ENCODE results near the gene NRP1. TPM values are rescaled to one million over a fixed set of nuclear protein-coding genes. Genes with fewer than 3 reads are reported as not detected.

Gene NRP1
- total and polyA plus RNA-seq, 4 donors = 14.6 to 55.6 (median 37.8) TPM

GRCh38 chr10:33267708-33268107, 66.8 kb downstream of the NRP1 start:
- Histone ChIP-seq H3K9ac (ENCODE audit: low read depth in 1 of 2, low read length in 2 of 2) (no peak overlapping the region), H3K4me3 (ENCODE audit: low read depth in 1 of 3, low read length in 3 of 3) (no peak overlapping the region), H3K27ac (ENCODE audit: low read depth in 1 of 2, low read length in 2 of 2) (no peak overlapping the region), H3K27me3 (ENCODE audit: control insufficient read depth in 4 of 4, insufficient read depth in 4 of 4, low read length in 3 of 4) (no peaks in the 10 kb centered on the region), H3K36me3 (ENCODE audit: control insufficient read depth in 4 of 4, insufficient read depth in 3 of 4, low read depth in 1 of 4, low read length in 3 of 4) (peaks cover 2 to 8% (median 6%) of the 10 kb centered on the region in 4 donors), H3K4me1 (ENCODE audit: control insufficient read depth in 4 of 4, insufficient read depth in 4 of 4, low read length in 3 of 4) (peaks cover 6 to 25% (median 7%) of the 10 kb centered on the region in 4 donors), H3K9me3 (ENCODE audit: control insufficient read depth in 4 of 4, low read length in 3 of 4) (no peaks in the 10 kb centered on the region)
- DNase-seq (ENCODE audit: low spot score) = no peak
- WGBS = 80% methylated on average over 5 of the region's 5 CpGs
- TF ChIP-seq HNF4G (IDR thresholded peaks at IDR 0.05) = no peak
- peak; percentile 39 for TF ChIP-seq NR2F2 (IDR thresholded peaks at IDR 0.05)
- TF ChIP-seq RXRA (IDR thresholded peaks at IDR 0.05) = peak in 1 of 2 donors; percentile 21

GRCh38 chr10:33265621-33266020, 68.8 kb downstream of the NRP1 start:
- Histone ChIP-seq H3K27me3 (ENCODE audit: control insufficient read depth in 4 of 4, insufficient read depth in 4 of 4, low read length in 3 of 4) (no peaks in the 10 kb centered on the region), H3K4me1 (ENCODE audit: control insufficient read depth in 4 of 4, insufficient read depth in 4 of 4, low read length in 3 of 4) (peaks cover 6 to 34% (median 7%) of the 10 kb centered on the region in 4 donors), H3K4me3 (ENCODE audit: low read depth in 1 of 3, low read length in 3 of 3) (no peak overlapping the region), H3K9me3 (ENCODE audit: control insufficient read depth in 4 of 4, low read length in 3 of 4) (no peaks in the 10 kb centered on the region), H3K27ac (ENCODE audit: low read depth in 1 of 2, low read length in 2 of 2) (peak overlapping the region; percentile 52 to 66), H3K36me3 (ENCODE audit: control insufficient read depth in 4 of 4, insufficient read depth in 3 of 4, low read depth in 1 of 4, low read length in 3 of 4) (peaks cover 2 to 8% (median 6%) of the 10 kb centered on the region in 4 donors), H3K9ac (ENCODE audit: low read depth in 1 of 2, low read length in 2 of 2) (no peak overlapping the region)
- 37% methylated on average over 4 of the region's 4 CpGs for WGBS
- no peak for DNase-seq (ENCODE audit: low spot score)
- TF ChIP-seq HNF4A (conservative IDR thresholded peaks at IDR 0.05) (peak in 1 of 2 donors; percentile 20), CTCF (IDR thresholded peaks at IDR 0.05; ENCODE audit: low read depth, low read length, missing input control) (no peak), RXRA (IDR thresholded peaks at IDR 0.05) (peak in 1 of 2 donors; percentile 29), TAF1 (conservative IDR thresholded peaks at IDR 0.05) (no peak), MAX (IDR thresholded peaks at IDR 0.05) (no peak), JUND (IDR thresholded peaks at IDR 0.05) (peak in 1 of 2 donors; percentile 10), YY1 (IDR thresholded peaks at IDR 0.05) (peak; percentile 20)

GRCh38 chr10:33263453-33263852, 71.0 kb downstream of the NRP1 start:
- 76% methylated on average over 4 of the region's 4 CpGs for WGBS
- Histone ChIP-seq H3K36me3 (ENCODE audit: control insufficient read depth in 4 of 4, insufficient read depth in 3 of 4, low read depth in 1 of 4, low read length in 3 of 4) (peaks cover 0 to 7% (median 2%) of the 10 kb centered on the region in 4 donors), H3K27ac (ENCODE audit: low read depth in 1 of 2, low read length in 2 of 2) (peak overlapping the region; percentile 66 to 72), H3K9ac (ENCODE audit: low read depth in 1 of 2, low read length in 2 of 2) (no peak overlapping the region), H3K9me3 (ENCODE audit: control insufficient read depth in 4 of 4, low read length in 3 of 4) (no peaks in the 10 kb centered on the region), H3K4me1 (ENCODE audit: control insufficient read depth in 4 of 4, insufficient read depth in 4 of 4, low read length in 3 of 4) (peaks cover 6 to 38% (median 13%) of the 10 kb centered on the region in 4 donors), H3K27me3 (ENCODE audit: control insufficient read depth in 4 of 4, insufficient read depth in 4 of 4, low read length in 3 of 4) (no peaks in the 10 kb centered on the region), H3K4me3 (ENCODE audit: low read depth in 1 of 3, low read length in 3 of 3) (no peak overlapping the region)
- DNase-seq (ENCODE audit: low spot score) = no peak
- no peak for TF ChIP-seq ZBTB33 (IDR thresholded peaks at IDR 0.05)
- no peak for TF ChIP-seq SP1 (IDR thresholded peaks at IDR 0.05)
- no peak for TF ChIP-seq CTCF (IDR thresholded peaks at IDR 0.05; ENCODE audit: low read depth, low read length, missing input control)
- TF ChIP-seq JUND (IDR thresholded peaks at IDR 0.05) = no peak
- TF ChIP-seq ATF3 (IDR thresholded peaks at IDR 0.05) = no peak
- TF ChIP-seq REST (IDR thresholded peaks at IDR 0.05) = no peak
- TF ChIP-seq TAF1 (conservative IDR thresholded peaks at IDR 0.05) = no peak
- TF ChIP-seq FOXA2 (IDR thresholded peaks at IDR 0.05) = no peak
- no peak for TF ChIP-seq MAX (IDR thresholded peaks at IDR 0.05)
- no peak for TF ChIP-seq EGR1 (IDR thresholded peaks at IDR 0.05; ENCODE audit: low read depth in 2 of 2)
- no peak for TF ChIP-seq NR2F2 (IDR thresholded peaks at IDR 0.05)
- no peak for TF ChIP-seq YY1 (IDR thresholded peaks at IDR 0.05)
- TF ChIP-seq RXRA (IDR thresholded peaks at IDR 0.05) = no peak
- TF ChIP-seq FOXA1 (IDR thresholded peaks at IDR 0.05) = no peak
